ENCODE data around the gene LBR.

The LBR gene

GRCh38 chr1:225466848-225467192 is 39.0 kb upstream of the LBR start:
- no peak overlapping the region for H3K4me3 ChIP-seq (replicated peaks; ENCODE audit: low read depth, low read length)
- DNase-seq (ENCODE audit: low read depth): no peak
- no peak for TF ChIP-seq CTCF (IDR thresholded peaks at IDR 0.05; ENCODE audit: low read length, missing control alignments)

GRCh38 chr1:225465793-225466517 is 38.1 kb upstream of the LBR start:
- DNase-seq (ENCODE audit: low read depth): no peak
- H3K4me3 ChIP-seq (replicated peaks; ENCODE audit: low read depth, low read length): no peak overlapping the region
- no peak for TF ChIP-seq CTCF (IDR thresholded peaks at IDR 0.05; ENCODE audit: low read length, missing control alignments)

DNA sequence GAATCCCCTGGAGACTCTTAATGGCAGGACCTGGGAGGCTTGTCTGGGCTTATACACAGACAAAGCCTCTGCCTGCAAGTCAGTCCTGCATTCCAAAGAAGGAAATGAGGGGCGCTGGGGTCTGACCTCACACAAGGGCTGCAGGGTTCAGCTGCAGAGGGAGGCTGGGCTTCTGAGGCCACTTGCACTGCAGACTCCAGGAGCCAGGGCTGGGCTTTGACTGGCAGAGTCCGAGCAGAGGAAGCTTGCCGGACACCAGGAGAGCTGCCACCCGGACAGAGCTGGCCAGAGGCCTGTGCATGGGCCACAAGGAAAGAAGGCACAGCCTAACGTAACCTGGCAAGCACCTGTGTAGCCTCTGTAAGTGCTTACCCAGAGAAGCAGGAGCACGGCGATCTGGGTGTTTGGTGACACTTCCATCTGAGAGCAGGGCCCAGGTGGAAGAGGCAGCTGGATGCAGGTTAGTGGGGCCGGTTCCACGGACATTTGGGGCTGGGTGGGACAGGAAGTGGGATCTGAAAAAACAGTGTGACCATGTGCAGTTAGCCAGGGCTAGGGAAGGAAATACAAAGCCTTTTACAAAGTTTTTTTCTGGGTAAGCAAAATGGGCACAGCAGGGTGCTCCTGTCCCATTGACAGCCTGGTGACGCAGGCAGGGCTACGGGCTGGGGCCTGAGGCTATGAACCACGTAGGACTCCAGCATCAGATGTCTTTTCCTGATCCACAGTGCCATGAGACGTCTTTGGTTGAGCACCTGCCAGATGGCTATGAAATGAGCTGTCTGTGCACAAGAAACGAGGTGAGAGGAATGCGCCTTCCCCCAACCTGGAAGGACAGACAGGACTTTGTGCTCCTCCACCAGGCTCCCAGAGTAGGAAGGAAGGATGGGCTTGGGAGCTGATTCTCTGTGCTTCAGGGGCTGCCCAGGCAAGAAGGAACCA is 37.3 kb upstream of the LBR start:
- TF ChIP-seq CTCF (IDR thresholded peaks at IDR 0.05; ENCODE audit: low read length, missing control alignments): no peak
- no peak overlapping the region for H3K4me3 ChIP-seq (replicated peaks; ENCODE audit: low read depth, low read length)
- DNase-seq (ENCODE audit: low read depth): no peak

GRCh38 chr1:225462714-225463574 is 35.1 kb upstream of the LBR start:
- no peak for DNase-seq (ENCODE audit: low read depth)
- H3K4me3 ChIP-seq (replicated peaks; ENCODE audit: low read depth, low read length): no peak overlapping the region
- TF ChIP-seq CTCF (IDR thresholded peaks at IDR 0.05; ENCODE audit: low read length, missing control alignments): no peak

DNA sequence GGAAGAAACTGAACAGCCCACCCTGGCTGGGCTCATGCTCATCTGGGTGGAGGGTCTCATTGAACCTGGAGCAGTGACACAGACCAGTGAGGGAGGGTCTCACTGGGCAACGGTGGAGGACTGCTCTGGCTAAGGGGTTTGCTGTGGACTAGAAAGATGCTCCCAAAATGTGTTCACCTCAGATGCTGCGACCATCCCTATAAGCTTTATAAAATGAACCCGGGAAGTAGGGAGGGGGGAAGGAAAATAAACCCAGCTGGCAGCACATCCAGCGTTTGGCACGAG is 34.5 kb upstream of the LBR start:
- TF ChIP-seq CTCF (IDR thresholded peaks at IDR 0.05; ENCODE audit: low read length, missing control alignments): no peak
- no peak overlapping the region for H3K4me3 ChIP-seq (replicated peaks; ENCODE audit: low read depth, low read length)
- DNase-seq (ENCODE audit: low read depth): no peak

DNA sequence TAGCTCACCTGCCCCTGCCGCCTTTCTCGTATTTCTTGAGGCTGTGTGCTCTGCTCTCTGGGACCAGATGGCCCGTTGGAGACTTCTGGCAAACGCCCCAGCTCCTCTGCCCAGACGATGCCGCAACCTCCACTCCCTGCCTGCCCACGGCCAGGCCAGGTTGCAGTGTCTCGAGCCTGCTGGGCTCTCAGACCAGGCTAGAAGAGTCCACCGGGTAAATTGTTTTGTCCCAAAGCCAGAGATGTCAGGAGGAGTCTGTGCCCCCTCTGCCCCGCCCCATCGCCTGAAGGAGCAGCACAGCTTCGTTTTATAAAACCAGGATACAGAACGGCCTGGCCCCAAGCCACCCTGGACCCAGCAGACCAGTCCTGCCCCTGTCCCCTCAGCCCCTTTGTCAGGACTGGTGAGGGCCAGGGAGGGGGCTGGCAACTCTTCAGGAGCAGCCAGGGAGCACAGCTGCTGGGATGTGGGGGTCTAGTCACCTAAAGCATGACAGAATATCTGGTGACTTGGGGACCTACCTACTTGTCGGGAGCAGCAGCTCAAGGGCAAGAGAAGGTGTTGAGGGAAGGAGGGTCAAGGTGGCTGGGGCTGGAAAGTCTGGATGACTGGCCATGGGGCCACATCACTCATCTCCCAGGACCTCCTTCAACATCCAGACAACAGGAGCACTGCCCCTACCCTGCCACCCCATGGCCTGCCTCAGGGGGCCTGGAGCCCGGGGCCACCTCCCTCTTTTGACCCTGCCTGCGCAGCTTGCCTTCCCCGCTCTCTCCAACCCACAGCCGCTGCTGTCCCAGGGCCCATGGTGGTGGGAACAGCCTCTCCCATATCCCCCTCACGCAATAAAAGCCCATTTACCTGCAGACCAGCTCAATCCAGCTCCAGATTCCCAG is 33.9 kb upstream of the LBR start:
- no peak overlapping the region for H3K4me3 ChIP-seq (replicated peaks; ENCODE audit: low read depth, low read length)
- DNase-seq (ENCODE audit: low read depth): no peak
- TF ChIP-seq CTCF (IDR thresholded peaks at IDR 0.05; ENCODE audit: low read length, missing control alignments): no peak

Data from fibroblast of pulmonary artery (primary cell).